ENCODE results near the gene STPG2. TPM values are rescaled to one million over a fixed set of nuclear protein-coding genes. Genes with fewer than 3 reads are reported as not detected.

STPG2 gene
- total and polyA plus RNA-seq, 10 of the 15 experiments (the other 5 are each of a cell fraction or from before 2014, with no cell fraction given), result 0.13 to 0.24 TPM; not detected in 8

- TF ChIP-seq, protein P1, sequence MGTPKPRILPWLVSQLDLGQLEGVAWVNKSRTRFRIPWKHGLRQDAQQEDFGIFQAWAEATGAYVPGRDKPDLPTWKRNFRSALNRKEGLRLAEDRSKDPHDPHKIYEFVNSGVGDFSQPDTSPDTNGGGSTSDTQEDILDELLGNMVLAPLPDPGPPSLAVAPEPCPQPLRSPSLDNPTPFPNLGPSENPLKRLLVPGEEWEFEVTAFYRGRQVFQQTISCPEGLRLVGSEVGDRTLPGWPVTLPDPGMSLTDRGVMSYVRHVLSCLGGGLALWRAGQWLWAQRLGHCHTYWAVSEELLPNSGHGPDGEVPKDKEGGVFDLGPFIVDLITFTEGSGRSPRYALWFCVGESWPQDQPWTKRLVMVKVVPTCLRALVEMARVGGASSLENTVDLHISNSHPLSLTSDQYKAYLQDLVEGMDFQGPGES (IDR thresholded peaks at IDR 0.05), result no peak
- TF ChIP-seq NFXL1 (IDR thresholded peaks at IDR 0.05; ENCODE audit: borderline replicate concordance) (no peak), RELA (IDR thresholded peaks at IDR 0.05; ENCODE audit: borderline replicate concordance, partially characterized antibody) (no peak), CREM (IDR thresholded peaks at IDR 0.05; ENCODE audit: low read depth) (no peak), ATF7 (IDR thresholded peaks at IDR 0.05; ENCODE audit: low read depth) (no peak)
- TF ChIP-seq, protein P2, sequence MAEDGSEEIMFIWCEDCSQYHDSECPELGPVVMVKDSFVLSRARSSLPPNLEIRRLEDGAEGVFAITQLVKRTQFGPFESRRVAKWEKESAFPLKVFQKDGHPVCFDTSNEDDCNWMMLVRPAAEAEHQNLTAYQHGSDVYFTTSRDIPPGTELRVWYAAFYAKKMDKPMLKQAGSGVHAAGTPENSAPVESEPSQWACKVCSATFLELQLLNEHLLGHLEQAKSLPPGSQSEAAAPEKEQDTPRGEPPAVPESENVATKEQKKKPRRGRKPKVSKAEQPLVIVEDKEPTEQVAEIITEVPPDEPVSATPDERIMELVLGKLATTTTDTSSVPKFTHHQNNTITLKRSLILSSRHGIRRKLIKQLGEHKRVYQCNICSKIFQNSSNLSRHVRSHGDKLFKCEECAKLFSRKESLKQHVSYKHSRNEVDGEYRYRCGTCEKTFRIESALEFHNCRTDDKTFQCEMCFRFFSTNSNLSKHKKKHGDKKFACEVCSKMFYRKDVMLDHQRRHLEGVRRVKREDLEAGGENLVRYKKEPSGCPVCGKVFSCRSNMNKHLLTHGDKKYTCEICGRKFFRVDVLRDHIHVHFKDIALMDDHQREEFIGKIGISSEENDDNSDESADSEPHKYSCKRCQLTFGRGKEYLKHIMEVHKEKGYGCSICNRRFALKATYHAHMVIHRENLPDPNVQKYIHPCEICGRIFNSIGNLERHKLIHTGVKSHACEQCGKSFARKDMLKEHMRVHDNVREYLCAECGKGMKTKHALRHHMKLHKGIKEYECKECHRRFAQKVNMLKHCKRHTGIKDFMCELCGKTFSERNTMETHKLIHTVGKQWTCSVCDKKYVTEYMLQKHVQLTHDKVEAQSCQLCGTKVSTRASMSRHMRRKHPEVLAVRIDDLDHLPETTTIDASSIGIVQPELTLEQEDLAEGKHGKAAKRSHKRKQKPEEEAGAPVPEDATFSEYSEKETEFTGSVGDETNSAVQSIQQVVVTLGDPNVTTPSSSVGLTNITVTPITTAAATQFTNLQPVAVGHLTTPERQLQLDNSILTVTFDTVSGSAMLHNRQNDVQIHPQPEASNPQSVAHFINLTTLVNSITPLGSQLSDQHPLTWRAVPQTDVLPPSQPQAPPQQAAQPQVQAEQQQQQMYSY (CRISPR knock-in tag; IDR thresholded peaks at IDR 0.05), result no peak
Measured at GRCh38 chr4:97867557-97868091, 275.7 kb downstream of the STPG2 start (continued).

- ChIA-PET CTCF (interaction anchor here (0.6 kb wide), 2 partner anchors 25 to 1167 kb away, joined by 3 read pairs; no protein-coding TSS in a partner anchor), SMC1A (ENCODE audit: uncharacterized antibody, unreplicated experiment) (no interaction called here), POLR2A (interaction anchor here (0.5 kb wide), 1 partner anchor 145 kb away, joined by 3 read pairs; no protein-coding TSS in a partner anchor), RAD21 (ENCODE audit: unreplicated experiment) (no interaction called here)
- H3K9ac ChIP-seq (ENCODE audit: control insufficient read depth, insufficient read depth, low read length), result no peak overlapping the region
- H3K27me3 ChIP-seq (replicated peaks in 1 of 2; ENCODE audit: control insufficient read depth in 2 of 2, insufficient read depth in 2 of 2, low read length in 1 of 2), result no peaks in the 10 kb centered on the region
- H3K9me3 ChIP-seq (replicated peaks; ENCODE audit: control insufficient read depth, insufficient read depth, low read length), result no peaks in the 10 kb centered on the region
- no peak for DNase-seq (ENCODE audit: low read depth, low spot score)
- H3K27ac ChIP-seq (ENCODE audit: control insufficient read depth, insufficient read depth), result no peak overlapping the region
- intact Hi-C loops (cut with micrococcal nuclease; ENCODE audit: unreplicated experiment), result no loop called here
- BruUV-seq (replicated peaks), result no TSS peak
- H4K20me1 ChIP-seq (ENCODE audit: control insufficient read depth, insufficient read depth), result no peaks in the 10 kb centered on the region
- no peaks in the 10 kb centered on the region for H3K79me2 ChIP-seq (ENCODE audit: control insufficient read depth, insufficient read depth, low read length)
- in situ Hi-C loops (cut with MboI), result no loop called here
- no peak overlapping the region for H3K4me3 ChIP-seq
- no peaks in the 10 kb centered on the region for H3K36me3 ChIP-seq (ENCODE audit: control insufficient read depth in 2 of 2, insufficient read depth in 2 of 2, low read length in 1 of 2)
- H3K4me1 ChIP-seq (ENCODE audit: control insufficient read depth, insufficient read depth, low read length), result no peaks in the 10 kb centered on the region
- no peak for FAIRE-seq
- ATAC-seq, result no peak
- no peak overlapping the region for H3K4me2 ChIP-seq (ENCODE audit: control insufficient read depth, insufficient read depth)
- H2AFZ ChIP-seq (ENCODE audit: control insufficient read depth, low read depth, low read length), result no peak overlapping the region
- TF ChIP-seq NR2F1 (conservative IDR thresholded peaks at IDR 0.05), result no peak
- no peak for TF ChIP-seq NR2C2 (IDR thresholded peaks at IDR 0.05; ENCODE audit: borderline replicate concordance, control insufficient read depth, insufficient read length, low read depth)
- TF ChIP-seq E2F8 (IDR thresholded peaks at IDR 0.05; ENCODE audit: low read depth, partially characterized antibody), result no peak
- no peak for TF ChIP-seq FOXM1 (IDR thresholded peaks at IDR 0.05; ENCODE audit: low read depth, low read length)
Measured at GRCh38 chr4:97866821-97867556, 276.3 kb downstream of the STPG2 start.
